T-helper 17 cell (primary cell): Measurements from ENCODE around the gene LRRN1. TPM values are rescaled to one million over a fixed set of nuclear protein-coding genes. Genes with fewer than 3 reads are reported as not detected.

Experiments used
- ATAC-seq: fragments of 150-1000 bp; cut with Tn5 transposase; 2 replicates; pipeline ENCODE4 v1.10.0; 2021; ENCODE audit warnings: mild to moderate bottlenecking, moderate library complexity
- DNase-seq, 3 donors: peaks; one replicate each; pipeline versions ENCODE4 v3.0.0 to v3.0.0-alpha.2; 2020 to 2021
- H3K9me3 ChIP-seq: one replicate; pipeline ENCODE4 v1.7.0; 2013; ENCODE audit warnings: low read length, mild to moderate bottlenecking; ENCODE audit not compliant: control insufficient read depth, poor library complexity, severe bottlenecking
- H3K27ac Mint-ChIP-seq: one replicate; pipeline ENCODE4 v1.8.0; 2022; ENCODE audit warnings: mild to moderate bottlenecking, moderate library complexity, mixed read lengths
- H3K27me3 Mint-ChIP-seq: one replicate; pipeline ENCODE4 v1.8.0; 2022; ENCODE audit warnings: mixed read lengths
- H3K36me3 Mint-ChIP-seq: one replicate; pipeline ENCODE4 v1.8.0; 2022; ENCODE audit warnings: low read depth, mixed read lengths
- H3K4me1 Mint-ChIP-seq: one replicate; pipeline ENCODE4 v1.8.0; 2022; ENCODE audit warnings: mild to moderate bottlenecking, mixed read lengths
- H3K4me3 Mint-ChIP-seq: one replicate; pipeline ENCODE4 v1.8.0; 2022; ENCODE audit warnings: mild to moderate bottlenecking, moderate library complexity, mixed read lengths
- total RNA-seq, 4 donors: library from RNA in 2 of 4; stranded (reverse) in 2 of 4; gene quantifications; one replicate each; pipeline ENCODE4 v1.2.3 and lab custom pipeline; 2022 to 2026

The LRRN1 gene
- total RNA-seq (not detected), total RNA-seq (lab: John Stamatoyannopoulos, UW) (0 to 0.23 reads per million in 2 donors)

DNA sequence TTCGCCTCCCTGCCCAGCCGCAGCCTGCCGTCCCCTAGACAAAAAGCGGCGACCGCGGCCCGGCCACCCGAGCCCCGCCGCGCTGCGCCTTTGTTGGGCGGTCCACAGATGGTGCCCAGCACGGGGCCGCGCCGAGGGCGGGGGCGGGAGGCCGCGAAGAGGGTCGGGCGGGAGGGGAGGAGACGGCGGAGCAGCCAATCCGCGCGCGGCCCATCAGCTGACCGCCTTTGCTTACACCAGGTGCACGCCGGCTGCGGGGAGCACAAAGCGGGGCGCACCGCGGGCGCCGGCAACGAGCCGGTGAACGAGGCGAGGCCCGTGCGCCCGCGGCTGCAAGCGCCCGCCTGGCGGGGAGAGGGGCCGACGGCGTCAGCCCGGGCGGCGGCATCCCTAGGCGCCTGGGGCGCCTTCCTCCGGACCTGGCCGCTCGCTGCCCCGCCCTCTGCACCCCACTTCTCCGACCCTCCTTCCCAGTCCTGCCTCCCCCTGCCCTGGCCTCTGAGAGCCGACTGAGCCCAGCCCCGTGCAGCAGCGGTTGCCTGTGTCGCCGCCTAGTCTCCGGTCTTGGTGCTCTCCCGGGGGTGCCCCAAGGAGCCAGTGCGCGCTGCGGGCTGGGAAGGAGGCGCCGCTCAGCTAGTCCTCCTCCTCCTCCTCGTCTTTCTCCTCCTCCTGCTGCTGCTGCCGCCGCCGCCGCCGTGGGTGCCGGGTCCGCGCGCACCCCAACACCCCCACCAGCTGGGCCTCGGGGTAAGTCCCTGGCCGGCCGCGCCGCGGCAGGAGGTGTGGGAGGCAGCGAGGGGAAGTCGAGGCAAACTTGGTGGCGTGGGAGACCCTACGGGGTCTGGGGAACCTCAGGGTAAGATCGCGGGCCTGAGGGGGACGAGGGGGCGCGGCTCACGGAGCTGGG, at the start of gene LRRN1:
LRRN1 (plus strand) TSS at position 259 of the 907 bp plus-strand sequence. CDS start 45,211 bp downstream, outside the sequence.
- peak within 1 kb of the TSS; percentile 80 for H3K4me3 Mint-ChIP-seq
- peaks cover 7% of the 10 kb centered on the region for H3K4me1 Mint-ChIP-seq
- H3K36me3 Mint-ChIP-seq, result peaks cover 5% of the 10 kb centered on the region
- peaks cover 49% of the 10 kb centered on the region for H3K27me3 Mint-ChIP-seq
- no peak within 1 kb of the TSS for H3K27ac Mint-ChIP-seq
- DNase-seq (no peak), ATAC-seq (peak; percentile 27)
- H3K9me3 ChIP-seq, result no peaks in the 10 kb centered on the region

DNA sequence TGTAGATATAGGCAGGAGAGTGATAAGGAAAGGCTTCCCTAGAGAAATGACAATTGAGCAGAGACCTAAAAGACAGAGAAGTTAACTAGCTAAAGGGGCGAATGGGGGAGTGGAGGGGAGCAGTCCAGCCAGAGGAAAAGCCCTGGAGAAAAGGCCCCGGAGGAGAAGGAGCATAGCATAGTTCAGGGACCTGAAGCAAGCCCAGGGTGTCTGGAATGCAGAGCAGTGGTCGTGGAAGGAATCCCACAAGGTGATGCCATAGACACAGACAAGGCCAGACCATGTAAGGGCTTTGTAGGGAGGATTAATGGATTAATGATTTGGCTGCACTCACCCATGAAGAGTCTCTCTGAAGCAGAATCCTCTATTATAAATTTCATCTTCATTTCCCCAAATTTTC, 45.8 kb upstream of the LRRN1 start:
- H3K27me3 Mint-ChIP-seq, result no peaks in the 10 kb centered on the region
- DNase-seq (no peak), ATAC-seq (no peak)
- H3K27ac Mint-ChIP-seq, result no peak overlapping the region
- H3K4me3 Mint-ChIP-seq, result no peak overlapping the region
- no peaks in the 10 kb centered on the region for H3K36me3 Mint-ChIP-seq
- no peaks in the 10 kb centered on the region for H3K4me1 Mint-ChIP-seq
- no peaks in the 10 kb centered on the region for H3K9me3 ChIP-seq

DNA sequence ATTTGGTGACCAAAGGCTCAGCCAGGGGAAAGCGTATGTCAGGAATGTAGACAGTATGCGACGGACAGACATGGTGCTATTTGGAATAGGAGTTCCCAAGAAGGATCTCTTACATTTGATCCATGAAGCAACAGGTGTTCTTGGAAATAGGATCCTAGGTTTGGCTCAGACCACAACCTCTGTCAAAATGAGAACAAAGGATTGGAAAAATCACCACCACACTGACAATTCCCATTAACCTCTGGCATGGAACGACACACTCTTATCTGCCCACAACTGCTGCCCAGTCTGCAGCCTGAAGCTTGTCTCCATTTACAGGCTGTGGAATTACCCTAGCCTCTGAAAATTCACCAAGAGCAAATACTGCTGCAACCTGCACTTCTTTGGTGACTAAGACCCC, 33.6 kb upstream of the LRRN1 start:
- no peaks in the 10 kb centered on the region for H3K36me3 Mint-ChIP-seq
- H3K27ac Mint-ChIP-seq, result no peak overlapping the region
- ATAC-seq, result no peak
- no peak overlapping the region for H3K4me3 Mint-ChIP-seq
- no peaks in the 10 kb centered on the region for H3K4me1 Mint-ChIP-seq
- H3K9me3 ChIP-seq, result no peaks in the 10 kb centered on the region
- no peaks in the 10 kb centered on the region for H3K27me3 Mint-ChIP-seq
- DNase-seq, result no peak

DNA sequence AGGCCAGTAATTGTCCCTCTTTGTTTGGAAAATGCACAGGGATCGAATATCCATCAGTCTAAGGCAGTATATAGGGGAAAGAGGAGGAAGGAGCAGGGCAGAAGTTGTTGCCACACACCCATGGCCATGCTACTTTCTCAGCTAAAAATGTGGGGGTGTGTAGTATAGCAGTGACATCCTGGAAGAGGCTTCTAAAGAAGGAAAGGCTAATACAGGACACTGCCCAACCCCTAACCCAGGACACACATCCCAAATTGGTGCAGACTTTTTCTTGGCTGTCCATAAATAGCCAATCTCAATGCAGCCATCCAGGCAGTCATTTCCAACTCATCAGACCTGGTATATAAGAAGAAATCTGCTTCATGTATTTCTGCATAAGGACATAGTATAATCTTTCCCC, 33.1 kb upstream of the LRRN1 start:
- Mint-ChIP-seq H3K4me3 (no peak overlapping the region), H3K27ac (no peak overlapping the region)

DNA sequence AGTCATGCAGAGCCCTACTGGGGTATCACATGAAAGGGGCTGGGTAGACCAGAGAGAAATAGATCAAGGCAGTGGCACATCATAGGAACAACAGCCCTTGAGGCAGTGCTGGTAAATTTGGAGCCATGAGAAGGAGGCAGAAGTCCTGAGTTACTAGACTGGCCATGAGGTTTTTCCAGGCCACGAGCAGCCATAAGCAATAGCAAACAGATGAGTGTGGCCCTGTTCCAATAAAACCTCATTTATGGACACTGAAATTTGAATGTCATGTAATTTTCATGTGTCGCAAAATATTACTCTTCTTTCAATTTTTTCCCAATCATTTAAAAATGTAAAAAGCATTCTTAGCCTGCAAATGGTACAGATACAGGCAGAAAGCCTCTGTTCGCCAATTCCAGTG, 28.1 kb upstream of the LRRN1 start:
- Mint-ChIP-seq H3K4me1 (peaks cover 3% of the 10 kb centered on the region), H3K27ac (no peak overlapping the region), H3K4me3 (no peak overlapping the region), H3K27me3 (no peaks in the 10 kb centered on the region), H3K36me3 (no peaks in the 10 kb centered on the region)
- no peaks in the 10 kb centered on the region for H3K9me3 ChIP-seq
- ATAC-seq, result no peak
- no peak for DNase-seq

More for the DNA sequence above, 33.1 kb upstream of the LRRN1 start:
- Mint-ChIP-seq H3K27me3 (no peaks in the 10 kb centered on the region), H3K4me1 (no peaks in the 10 kb centered on the region), H3K36me3 (no peaks in the 10 kb centered on the region)
- no peaks in the 10 kb centered on the region for H3K9me3 ChIP-seq
- no peak for DNase-seq
- ATAC-seq, result no peak

DNA sequence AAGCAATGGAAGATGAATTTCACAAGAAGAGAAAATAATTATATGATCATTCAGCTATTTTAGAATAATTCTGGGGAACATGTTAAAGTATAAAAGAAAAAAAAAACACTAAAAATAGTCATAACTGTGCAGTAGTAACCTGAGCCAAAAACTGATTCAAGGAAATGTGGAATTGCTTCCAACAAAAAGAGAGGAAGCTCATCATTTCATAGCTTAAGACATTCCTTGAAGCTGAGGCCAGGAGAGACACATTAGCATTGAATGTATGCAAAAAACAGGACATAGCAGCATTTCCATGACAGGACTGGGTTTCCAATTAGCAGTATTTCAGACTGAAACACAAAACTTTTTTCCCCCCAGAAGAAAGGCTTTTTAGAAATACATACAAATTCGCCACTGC, 27.7 kb upstream of the LRRN1 start:
- Mint-ChIP-seq H3K36me3 (no peaks in the 10 kb centered on the region), H3K27ac (no peak overlapping the region), H3K27me3 (no peaks in the 10 kb centered on the region), H3K4me3 (no peak overlapping the region), H3K4me1 (peaks cover 3% of the 10 kb centered on the region)
- no peaks in the 10 kb centered on the region for H3K9me3 ChIP-seq
- ATAC-seq (no peak), DNase-seq (no peak)

DNA sequence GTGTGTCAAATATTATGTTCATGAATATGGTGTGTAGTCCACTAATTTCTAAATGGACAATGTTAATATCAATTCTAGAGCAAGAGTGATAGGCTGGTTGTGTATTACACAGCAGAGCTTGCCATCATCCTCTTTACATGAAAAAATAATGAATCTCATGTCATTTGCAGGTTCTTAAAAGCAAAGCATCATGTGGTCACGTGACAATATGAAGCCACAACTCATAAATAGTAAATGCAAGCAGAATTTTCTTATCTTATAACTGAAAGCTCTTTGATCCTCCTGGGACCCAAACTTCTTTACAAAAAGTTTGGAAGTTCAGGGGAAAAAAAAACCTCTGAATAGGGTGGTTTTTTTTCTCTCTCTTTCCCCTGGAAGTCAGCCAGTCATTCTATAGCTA, 26.9 kb upstream of the LRRN1 start:
- peaks cover 3% of the 10 kb centered on the region for H3K4me1 Mint-ChIP-seq
- H3K9me3 ChIP-seq, result no peaks in the 10 kb centered on the region
- ATAC-seq, result no peak
- no peak for DNase-seq
- H3K27ac Mint-ChIP-seq, result no peak overlapping the region
- H3K36me3 Mint-ChIP-seq, result no peaks in the 10 kb centered on the region
- no peaks in the 10 kb centered on the region for H3K27me3 Mint-ChIP-seq
- H3K4me3 Mint-ChIP-seq, result no peak overlapping the region

DNA sequence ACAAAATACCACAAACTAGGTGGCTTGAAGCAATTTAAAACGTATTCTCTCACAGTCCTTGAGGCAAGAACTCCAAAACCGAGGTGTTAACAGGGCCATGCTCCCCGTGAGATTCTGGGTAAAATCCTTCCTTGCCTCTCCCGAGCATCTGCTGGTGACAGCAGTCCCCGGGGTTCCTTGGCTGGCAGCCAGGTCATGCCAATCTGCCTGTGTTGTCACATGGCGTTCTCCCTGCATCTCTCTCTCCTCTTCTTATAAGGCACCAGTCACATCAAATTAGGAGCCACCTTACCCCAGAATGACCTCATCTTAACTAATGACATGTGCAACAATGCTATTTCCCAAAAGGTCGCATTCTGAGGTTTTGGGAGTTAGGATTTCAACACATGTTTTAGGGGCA, 26.3 kb upstream of the LRRN1 start:
- no peak for ATAC-seq
- H3K27ac Mint-ChIP-seq, result no peak overlapping the region

DNA sequence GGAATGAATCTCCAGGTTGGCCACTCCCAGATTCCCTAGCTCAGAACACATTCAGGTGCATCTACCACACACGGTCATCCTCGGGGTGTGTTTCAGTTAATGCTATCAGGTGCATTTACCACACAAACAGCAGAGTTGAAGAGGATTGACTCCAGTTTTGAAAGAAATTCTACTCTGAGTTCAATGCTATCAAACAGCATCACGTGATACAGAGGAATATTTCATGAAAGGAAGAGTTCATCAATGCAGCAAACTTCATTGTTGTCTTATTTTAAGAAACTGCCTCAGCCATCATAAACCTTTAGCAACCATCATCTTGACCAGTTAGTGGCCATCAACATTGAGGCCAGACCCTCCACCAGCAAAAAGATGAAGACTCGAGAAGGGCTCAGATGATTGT, 22.6 kb upstream of the LRRN1 start:
- no peaks in the 10 kb centered on the region for H3K9me3 ChIP-seq
- DNase-seq (no peak), ATAC-seq (no peak)
- Mint-ChIP-seq H3K27ac (no peak overlapping the region), H3K4me3 (no peak overlapping the region), H3K4me1 (peaks cover 3% of the 10 kb centered on the region), H3K36me3 (no peaks in the 10 kb centered on the region), H3K27me3 (no peaks in the 10 kb centered on the region)

More for the DNA sequence above, 26.3 kb upstream of the LRRN1 start:
- no peak overlapping the region for H3K4me3 Mint-ChIP-seq
- no peaks in the 10 kb centered on the region for H3K9me3 ChIP-seq
- DNase-seq, result no peak
- peaks cover 3% of the 10 kb centered on the region for H3K4me1 Mint-ChIP-seq
- H3K36me3 Mint-ChIP-seq, result no peaks in the 10 kb centered on the region
- H3K27me3 Mint-ChIP-seq, result no peaks in the 10 kb centered on the region

DNA sequence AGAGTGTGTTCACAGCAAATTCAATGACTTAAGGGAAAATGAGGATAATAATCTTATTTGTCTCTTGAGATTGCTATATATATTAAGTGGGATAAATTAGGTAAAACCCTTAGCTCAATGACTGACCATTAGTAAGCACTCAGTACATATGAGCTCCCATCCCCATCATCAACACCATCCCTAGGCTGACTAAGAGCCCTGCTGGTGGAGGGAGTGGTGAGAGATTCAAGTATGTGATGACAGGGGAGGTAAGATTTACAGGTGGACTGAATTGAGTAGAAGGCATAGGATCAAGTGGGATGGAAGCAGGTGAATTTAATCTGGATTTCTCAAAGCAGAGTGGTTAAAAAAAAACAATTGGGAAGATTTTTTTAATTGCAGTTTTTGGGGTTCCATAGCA, 21.0 kb upstream of the LRRN1 start:
- Mint-ChIP-seq H3K27me3 (no peaks in the 10 kb centered on the region), H3K4me1 (no peaks in the 10 kb centered on the region), H3K27ac (no peak overlapping the region), H3K36me3 (no peaks in the 10 kb centered on the region), H3K4me3 (no peak overlapping the region)
- H3K9me3 ChIP-seq, result no peaks in the 10 kb centered on the region
- DNase-seq (no peak), ATAC-seq (no peak)

DNA sequence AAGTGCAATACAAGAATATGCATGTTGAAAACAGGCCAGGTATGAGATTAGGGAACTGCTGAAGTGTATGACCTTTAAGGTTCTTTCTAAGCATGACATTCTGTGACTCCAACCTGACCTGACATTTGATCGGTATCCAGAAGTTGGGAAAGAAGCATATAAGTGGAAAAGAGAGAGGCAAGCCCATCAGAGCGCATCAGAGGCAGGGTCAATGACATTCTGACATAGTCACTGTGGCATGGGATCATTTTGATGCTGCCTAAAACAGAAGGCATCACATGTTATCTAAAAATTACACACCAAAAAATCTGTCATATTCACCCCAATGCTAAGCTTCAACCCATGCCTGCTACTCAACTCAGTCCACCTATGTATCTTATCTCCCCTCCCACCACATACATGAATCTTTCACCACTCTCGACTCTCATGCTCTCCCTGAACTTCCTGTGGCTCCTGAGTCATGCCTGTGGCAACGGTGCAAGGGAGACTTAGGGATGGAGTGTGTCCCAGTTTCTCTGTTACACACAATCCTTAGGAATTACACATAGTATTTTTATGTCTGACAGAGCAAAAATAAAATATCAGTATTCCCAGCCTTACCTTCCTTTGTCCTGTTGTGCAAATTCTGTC, 20.5 kb upstream of the LRRN1 start:
- Mint-ChIP-seq H3K4me3 (no peak overlapping the region), H3K27ac (no peak overlapping the region), H3K27me3 (peaks cover 3% of the 10 kb centered on the region), H3K36me3 (no peaks in the 10 kb centered on the region), H3K4me1 (no peaks in the 10 kb centered on the region)
- no peaks in the 10 kb centered on the region for H3K9me3 ChIP-seq
- no peak for DNase-seq
- no peak for ATAC-seq

DNA sequence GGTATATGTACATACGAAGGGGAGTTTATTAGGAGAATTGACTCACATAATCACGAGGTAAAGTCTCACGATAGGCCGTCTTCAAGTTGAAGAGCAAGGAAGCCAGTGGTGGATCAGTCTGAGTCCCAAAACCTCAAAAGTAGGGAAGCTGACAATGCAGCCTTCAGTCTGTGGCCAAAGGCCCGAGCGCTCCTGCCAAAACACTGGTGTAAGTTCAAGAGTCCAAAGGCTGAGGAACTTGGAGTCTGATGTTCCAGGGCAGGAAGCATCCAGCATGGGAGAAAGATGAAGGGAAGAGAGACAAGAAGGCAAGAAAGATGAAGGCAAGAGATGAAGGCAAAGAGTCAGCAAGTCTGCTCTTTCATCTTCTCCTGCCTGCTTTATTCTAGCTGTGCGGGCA, 16.8 kb upstream of the LRRN1 start:
- H3K4me1 Mint-ChIP-seq, result no peaks in the 10 kb centered on the region
- no peaks in the 10 kb centered on the region for H3K36me3 Mint-ChIP-seq
- ATAC-seq (no peak), DNase-seq (no peak)
- no peaks in the 10 kb centered on the region for H3K9me3 ChIP-seq
- H3K27ac Mint-ChIP-seq, result no peak overlapping the region
- peaks cover 5% of the 10 kb centered on the region for H3K27me3 Mint-ChIP-seq
- no peak overlapping the region for H3K4me3 Mint-ChIP-seq

DNA sequence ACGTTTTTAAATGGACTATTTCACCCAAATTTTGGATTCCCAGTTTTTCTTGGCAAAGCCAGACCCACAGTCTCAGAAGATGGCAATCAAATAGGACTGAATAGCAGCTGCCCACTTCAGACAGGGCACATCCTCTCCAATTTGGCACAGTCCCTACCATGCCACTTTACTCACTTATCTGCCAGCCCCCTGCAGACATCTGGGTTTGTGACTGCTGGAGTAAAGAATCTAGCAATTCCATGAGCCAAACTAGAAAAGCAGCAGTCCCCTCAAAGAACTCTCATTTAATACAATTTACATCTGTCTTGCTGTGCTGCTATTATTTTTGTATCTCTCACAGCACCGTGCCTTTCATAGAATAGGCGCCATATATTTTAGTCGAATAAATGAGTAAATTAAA, 16.0 kb upstream of the LRRN1 start:
- ATAC-seq, result no peak
- H3K9me3 ChIP-seq, result no peaks in the 10 kb centered on the region
- H3K4me3 Mint-ChIP-seq, result no peak overlapping the region
- DNase-seq, result no peak
- no peaks in the 10 kb centered on the region for H3K36me3 Mint-ChIP-seq
- H3K4me1 Mint-ChIP-seq, result no peaks in the 10 kb centered on the region
- no peak overlapping the region for H3K27ac Mint-ChIP-seq
- H3K27me3 Mint-ChIP-seq, result peaks cover 5% of the 10 kb centered on the region

DNA sequence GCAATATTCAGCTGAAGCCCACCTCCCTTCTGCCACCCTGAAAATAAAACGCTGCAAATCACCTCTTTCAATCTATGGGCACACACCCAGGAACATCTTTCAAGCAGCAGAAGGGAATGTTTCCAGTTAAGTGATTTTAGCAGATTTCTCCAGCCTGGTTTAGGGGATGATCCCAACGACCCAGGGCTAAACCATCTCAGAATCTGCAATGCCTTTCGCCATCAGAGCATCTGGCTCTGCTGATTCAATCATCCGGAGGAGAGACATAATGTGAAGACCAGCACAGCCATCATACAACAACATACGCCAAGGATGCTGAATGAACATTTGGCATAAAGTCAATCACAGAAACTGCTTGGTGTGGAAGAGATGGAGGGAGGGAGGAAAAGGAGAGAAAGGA, 15.5 kb upstream of the LRRN1 start:
- H3K4me3 Mint-ChIP-seq, result no peak overlapping the region
- no peak overlapping the region for H3K27ac Mint-ChIP-seq
- no peak for ATAC-seq

More for the DNA sequence above, 15.5 kb upstream of the LRRN1 start:
- Mint-ChIP-seq H3K36me3 (no peaks in the 10 kb centered on the region), H3K4me1 (no peaks in the 10 kb centered on the region), H3K27me3 (peaks cover 5% of the 10 kb centered on the region)
- H3K9me3 ChIP-seq, result no peaks in the 10 kb centered on the region
- DNase-seq, result no peak
